A549 treated with Hydrocortisone at 1 μM for 4 hours (cell line): ENCODE measurements around the gene RBMY1A1. TPM values are rescaled to one million over a fixed set of nuclear protein-coding genes. Genes with fewer than 3 reads are reported as not detected.

Experiments
- total RNA-seq: library from RNA; stranded (reverse); fragments of 200-300 nt; extraction: Qiagen RNA extraction; gene quantifications from 5 replicates; pipeline ENCODE4 v1.2.3, GENCODE V29; 2022

RBMY1A1 gene
- not detected in 5 replicates for total RNA-seq

DNA sequence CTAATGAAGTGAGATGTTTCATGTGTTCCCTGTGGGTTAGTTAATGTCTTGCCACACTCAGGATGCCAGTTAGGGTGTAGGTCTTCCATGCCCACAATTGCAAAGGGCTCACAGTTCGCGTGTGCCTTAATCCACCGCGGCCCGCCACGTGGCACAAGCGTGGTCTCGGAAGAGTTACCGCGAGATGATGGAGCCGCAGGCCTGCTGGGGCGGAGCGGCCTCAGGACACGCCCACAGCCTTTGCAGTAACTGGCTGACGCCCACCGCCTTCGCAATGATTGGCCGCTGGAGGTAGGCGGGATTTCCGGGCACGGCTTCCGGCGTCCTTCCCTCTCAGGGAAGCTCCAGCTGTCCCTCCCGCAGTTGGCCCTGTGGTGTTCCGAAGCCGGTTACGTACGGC is at the start of gene RBMY1A1:
RBMY1A1 (plus strand) TSS at position 301 of the 400 bp plus-strand sequence. CDS start 2,013 bp downstream, outside the sequence.

DNA sequence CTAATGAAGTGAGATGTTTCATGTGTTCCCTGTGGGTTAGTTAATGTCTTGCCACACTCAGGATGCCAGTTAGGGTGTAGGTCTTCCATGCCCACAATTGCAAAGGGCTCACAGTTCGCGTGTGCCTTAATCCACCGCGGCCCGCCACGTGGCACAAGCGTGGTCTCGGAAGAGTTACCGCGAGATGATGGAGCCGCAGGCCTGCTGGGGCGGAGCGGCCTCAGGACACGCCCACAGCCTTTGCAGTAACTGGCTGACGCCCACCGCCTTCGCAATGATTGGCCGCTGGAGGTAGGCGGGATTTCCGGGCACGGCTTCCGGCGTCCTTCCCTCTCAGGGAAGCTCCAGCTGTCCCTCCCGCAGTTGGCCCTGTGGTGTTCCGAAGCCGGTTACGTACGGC is 23.6 kb upstream of the RBMY1A1 start, which contains the start of gene RBMY1B:
RBMY1B (plus strand) TSS at position 301 of the 400 bp plus-strand sequence. CDS start 2,013 bp downstream, outside the sequence.

Other genes with a start within 250 kb of the RBMY1A1 start
- not detected in 5 replicates for gene RBMY1B, start 23.5 kb upstream of the RBMY1A1 start, total RNA-seq